Fibroblast of lung (primary cell): ENCODE data around the gene UQCC2.

Experiments
- EZH2 ChIP-seq: IDR thresholded peaks from 2 replicates; pipeline ENCODE4 v1.5.1; 2012; ENCODE audit warnings: low read length, control low read depth, mild to moderate bottlenecking; ENCODE audit errors: missing control alignments
- TF ChIP-seq, protein P1 (sequence below), 2 donors: IDR thresholded peaks in 1 of 2; conservative IDR thresholded peaks in 1 of 2; 1 replicate in 1 of 2; 2 replicates in 1 of 2; pipeline ENCODE4 v1.5.1; 2011 to 2012; ENCODE audit warnings: low read length in 2 of 2, control low read depth in 1 of 2, inconsistent platforms in 1 of 2, low read depth in 1 of 2, mild to moderate bottlenecking in 1 of 2

GRCh38 chr6:33675968-33676367, 35.5 kb downstream of the UQCC2 start:
- TF ChIP-seq, protein P1, sequence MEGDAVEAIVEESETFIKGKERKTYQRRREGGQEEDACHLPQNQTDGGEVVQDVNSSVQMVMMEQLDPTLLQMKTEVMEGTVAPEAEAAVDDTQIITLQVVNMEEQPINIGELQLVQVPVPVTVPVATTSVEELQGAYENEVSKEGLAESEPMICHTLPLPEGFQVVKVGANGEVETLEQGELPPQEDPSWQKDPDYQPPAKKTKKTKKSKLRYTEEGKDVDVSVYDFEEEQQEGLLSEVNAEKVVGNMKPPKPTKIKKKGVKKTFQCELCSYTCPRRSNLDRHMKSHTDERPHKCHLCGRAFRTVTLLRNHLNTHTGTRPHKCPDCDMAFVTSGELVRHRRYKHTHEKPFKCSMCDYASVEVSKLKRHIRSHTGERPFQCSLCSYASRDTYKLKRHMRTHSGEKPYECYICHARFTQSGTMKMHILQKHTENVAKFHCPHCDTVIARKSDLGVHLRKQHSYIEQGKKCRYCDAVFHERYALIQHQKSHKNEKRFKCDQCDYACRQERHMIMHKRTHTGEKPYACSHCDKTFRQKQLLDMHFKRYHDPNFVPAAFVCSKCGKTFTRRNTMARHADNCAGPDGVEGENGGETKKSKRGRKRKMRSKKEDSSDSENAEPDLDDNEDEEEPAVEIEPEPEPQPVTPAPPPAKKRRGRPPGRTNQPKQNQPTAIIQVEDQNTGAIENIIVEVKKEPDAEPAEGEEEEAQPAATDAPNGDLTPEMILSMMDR (conservative IDR thresholded peaks at IDR 0.05 in 1 of 2, IDR thresholded peaks at IDR 0.05 in 1 of 2; ENCODE audit: low read depth in 1 of 2, low read length in 2 of 2) = no peak
- no peak for TF ChIP-seq EZH2
